SW 1271 (cell line): ENCODE results near the gene KIF5A.
"Not testable (repeated sequence)": the region's sequence is repeated elsewhere in the genome, so short reads cannot be mapped to it uniquely, and the experiment has no call there.

Experiments
- DNase-seq, 2 experiments: peaks; one replicate each; lab custom pipeline; 2025; lab: John Stamatoyannopoulos, UW

The KIF5A gene

GRCh38 chr12:57549909-57550640 lies at the start of gene KIF5A:
TSS of gene KIF5A (plus strand) at chr12:57550044. CDS start at chr12:57550272, 228 bp downstream.
- DNase-seq: no peak

GRCh38 chr12:57500213-57500612 lies 49.6 kb upstream of the KIF5A start:
- no peak for DNase-seq

GRCh38 chr12:57502311-57502969 lies 47.4 kb upstream of the KIF5A start:
- DNase-seq: not testable (repeated sequence)

GRCh38 chr12:57506541-57506940 lies 43.3 kb upstream of the KIF5A start:
- not testable (repeated sequence) for DNase-seq

GRCh38 chr12:57507796-57508195 lies 42.0 kb upstream of the KIF5A start:
- DNase-seq: not testable (repeated sequence)

GRCh38 chr12:57511161-57511560 lies 38.7 kb upstream of the KIF5A start:
- DNase-seq: no peak

GRCh38 chr12:57511588-57512325 lies 38.1 kb upstream of the KIF5A start:
- no peak for DNase-seq

GRCh38 chr12:57512665-57513064 lies 37.2 kb upstream of the KIF5A start:
- no peak for DNase-seq

- DNase-seq: no peak
Measured at GRCh38 chr12:57513266-57513665, 36.6 kb upstream of the KIF5A start.

- DNase-seq: not testable (repeated sequence)
Measured at GRCh38 chr12:57513677-57514076, 36.2 kb upstream of the KIF5A start.

GRCh38 chr12:57514246-57514645 lies 35.6 kb upstream of the KIF5A start:
- DNase-seq: not testable (repeated sequence)

- no peak for DNase-seq
Measured at GRCh38 chr12:57514720-57515407, 35.0 kb upstream of the KIF5A start.

GRCh38 chr12:57515408-57515933 lies 34.4 kb upstream of the KIF5A start:
- no peak for DNase-seq

GRCh38 chr12:57515934-57516541 lies 33.8 kb upstream of the KIF5A start:
- no peak for DNase-seq

- DNase-seq: no peak
Measured at GRCh38 chr12:57516617-57517153, 33.2 kb upstream of the KIF5A start.

GRCh38 chr12:57517187-57517586 lies 32.7 kb upstream of the KIF5A start:
- DNase-seq: no peak

- DNase-seq: not testable (repeated sequence)
Measured at GRCh38 chr12:57517718-57518117, 32.1 kb upstream of the KIF5A start.

GRCh38 chr12:57518176-57518919 lies 31.5 kb upstream of the KIF5A start:
- no peak for DNase-seq

GRCh38 chr12:57518920-57519795 lies 30.7 kb upstream of the KIF5A start:
- DNase-seq: no peak

GRCh38 chr12:57519796-57520052 lies 30.1 kb upstream of the KIF5A start:
- DNase-seq: no peak
